ENCODE data around the gene SYNE3. TPM values are rescaled to one million over a fixed set of nuclear protein-coding genes. Genes with fewer than 3 reads are reported as not detected.
A peak's percentile ranks its signal among the peaks of the same experiment; 100 is the strongest.

The SYNE3 gene
- total and polyA plus RNA-seq, 4 donors, result 0.47 to 9.0 (median 4.7) TPM

DNA sequence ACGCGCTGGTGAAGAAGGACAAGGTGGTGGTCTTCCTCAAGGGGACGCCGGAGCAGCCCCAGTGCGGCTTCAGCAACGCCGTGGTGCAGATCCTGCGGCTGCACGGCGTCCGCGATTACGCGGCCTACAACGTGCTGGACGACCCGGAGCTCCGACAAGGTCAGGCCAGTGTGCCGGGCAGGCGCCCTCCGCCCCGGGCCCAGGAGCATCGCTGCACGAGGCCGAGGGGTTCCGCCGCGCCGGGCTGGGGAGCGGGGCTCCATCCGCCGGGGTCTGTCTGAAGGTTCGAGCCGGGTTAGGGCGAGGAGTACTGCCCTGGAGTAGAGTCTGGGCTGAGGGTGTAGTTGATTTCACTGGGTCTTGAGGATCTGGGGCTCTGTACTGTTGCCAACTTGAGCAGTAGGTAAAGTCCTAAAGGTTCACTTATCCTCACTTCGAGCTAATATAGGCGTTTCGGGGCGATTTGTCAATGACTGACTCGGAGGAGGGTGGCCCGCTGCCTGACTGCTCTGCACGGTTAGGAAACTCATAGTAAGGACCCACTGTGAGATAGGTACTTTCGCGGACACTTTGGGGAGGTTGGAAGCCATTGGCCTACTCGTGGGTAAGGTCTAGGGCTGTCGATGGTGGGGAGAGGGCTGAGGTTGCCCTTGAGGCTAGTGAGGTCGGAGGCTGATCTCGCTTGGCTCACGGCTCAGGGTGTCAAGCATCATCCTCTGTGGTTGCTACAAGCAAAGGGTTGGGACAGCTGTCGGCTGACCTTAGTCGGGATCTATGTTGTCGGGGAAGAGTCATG, 19.0 kb upstream of the SYNE3 start (continued):
- TF ChIP-seq FOXA1 (IDR thresholded peaks at IDR 0.05), result no peak
- TF ChIP-seq, protein P1, sequence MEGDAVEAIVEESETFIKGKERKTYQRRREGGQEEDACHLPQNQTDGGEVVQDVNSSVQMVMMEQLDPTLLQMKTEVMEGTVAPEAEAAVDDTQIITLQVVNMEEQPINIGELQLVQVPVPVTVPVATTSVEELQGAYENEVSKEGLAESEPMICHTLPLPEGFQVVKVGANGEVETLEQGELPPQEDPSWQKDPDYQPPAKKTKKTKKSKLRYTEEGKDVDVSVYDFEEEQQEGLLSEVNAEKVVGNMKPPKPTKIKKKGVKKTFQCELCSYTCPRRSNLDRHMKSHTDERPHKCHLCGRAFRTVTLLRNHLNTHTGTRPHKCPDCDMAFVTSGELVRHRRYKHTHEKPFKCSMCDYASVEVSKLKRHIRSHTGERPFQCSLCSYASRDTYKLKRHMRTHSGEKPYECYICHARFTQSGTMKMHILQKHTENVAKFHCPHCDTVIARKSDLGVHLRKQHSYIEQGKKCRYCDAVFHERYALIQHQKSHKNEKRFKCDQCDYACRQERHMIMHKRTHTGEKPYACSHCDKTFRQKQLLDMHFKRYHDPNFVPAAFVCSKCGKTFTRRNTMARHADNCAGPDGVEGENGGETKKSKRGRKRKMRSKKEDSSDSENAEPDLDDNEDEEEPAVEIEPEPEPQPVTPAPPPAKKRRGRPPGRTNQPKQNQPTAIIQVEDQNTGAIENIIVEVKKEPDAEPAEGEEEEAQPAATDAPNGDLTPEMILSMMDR (IDR thresholded peaks at IDR 0.05; ENCODE audit: low read depth, low read length, missing input control), result no peak

DNA sequence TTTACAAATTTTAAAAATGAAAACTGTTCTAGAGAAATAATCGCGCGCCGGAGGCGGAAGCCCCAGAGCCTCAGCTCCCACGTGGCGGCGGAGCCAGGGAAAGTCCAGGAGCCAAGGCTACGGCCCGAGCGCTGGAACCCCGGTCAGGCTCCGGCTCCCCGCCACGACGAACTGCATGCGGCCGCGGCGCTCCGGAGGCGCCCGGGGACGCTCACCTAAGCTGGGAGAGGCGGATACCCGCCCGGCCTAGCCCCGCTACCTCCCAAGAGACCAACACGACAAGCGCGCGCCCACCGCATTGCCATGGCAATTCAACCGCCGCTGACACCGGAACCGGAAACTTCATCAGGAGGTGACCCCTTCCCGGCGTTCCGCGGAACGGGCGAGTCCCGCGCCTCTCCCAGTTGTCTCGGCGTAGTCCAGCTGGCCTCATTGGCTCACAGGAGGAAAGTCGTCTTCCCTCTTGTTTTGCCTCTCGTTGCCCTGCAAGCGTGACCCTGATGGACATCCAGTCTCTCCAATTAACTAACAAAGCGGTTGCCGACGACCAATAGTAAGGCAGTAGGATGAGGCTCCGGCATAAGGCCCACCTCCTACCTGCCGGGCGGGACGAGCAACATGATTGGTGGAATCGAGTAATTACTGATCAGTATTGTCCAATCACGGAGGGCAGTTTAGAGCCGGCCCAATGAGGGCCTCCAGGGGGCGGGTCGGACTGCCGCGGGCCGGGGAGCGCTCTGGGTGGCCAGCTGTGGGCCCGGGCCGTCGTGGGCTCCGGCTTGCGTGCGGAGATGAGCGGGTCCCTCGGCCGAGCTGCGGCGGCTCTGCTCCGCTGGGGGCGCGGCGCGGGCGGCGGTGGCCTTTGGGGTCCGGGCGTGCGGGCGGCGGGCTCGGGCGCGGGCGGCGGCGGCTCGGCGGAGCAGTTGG, 18.1 kb upstream of the SYNE3 start, which contains the start of gene GLRX5:
GLRX5 (plus strand) TSS at position 752 of the 927 bp plus-strand sequence; CDS start at position 792, 40 bp downstream.
- peak within 1 kb of the TSS; percentile 71 to 87 for H3K9ac ChIP-seq (ENCODE audit: low read depth in 1 of 2, low read length in 2 of 2)
- DNase-seq (ENCODE audit: low spot score), result peak; percentile 97
- under 1% methylated on average over 97 of the region's 97 CpGs for WGBS
- H3K4me1 ChIP-seq (ENCODE audit: control insufficient read depth in 4 of 4, insufficient read depth in 4 of 4, low read length in 3 of 4), result peaks cover 7 to 77% (median 70%) of the 10 kb centered on the region in 4 donors
- no peaks in the 10 kb centered on the region for H3K9me3 ChIP-seq (ENCODE audit: control insufficient read depth in 4 of 4, low read length in 3 of 4)
- H3K36me3 ChIP-seq (ENCODE audit: control insufficient read depth in 4 of 4, insufficient read depth in 3 of 4, low read depth in 1 of 4, low read length in 3 of 4), result no peaks in the 10 kb centered on the region
- H3K27me3 ChIP-seq (ENCODE audit: control insufficient read depth in 4 of 4, insufficient read depth in 4 of 4, low read length in 3 of 4), result no peaks in the 10 kb centered on the region
- TF ChIP-seq GABPA (IDR thresholded peaks at IDR 0.05 in 1 of 2, conservative IDR thresholded peaks at IDR 0.05 in 1 of 2), result peak; percentile 97 to 100
- peak in 1 of 2 donors; percentile 5 for TF ChIP-seq EGR1 (IDR thresholded peaks at IDR 0.05; ENCODE audit: low read depth in 2 of 2)
- peak; percentile 6 for TF ChIP-seq FOXA2 (IDR thresholded peaks at IDR 0.05)
- TF ChIP-seq, protein P2, sequence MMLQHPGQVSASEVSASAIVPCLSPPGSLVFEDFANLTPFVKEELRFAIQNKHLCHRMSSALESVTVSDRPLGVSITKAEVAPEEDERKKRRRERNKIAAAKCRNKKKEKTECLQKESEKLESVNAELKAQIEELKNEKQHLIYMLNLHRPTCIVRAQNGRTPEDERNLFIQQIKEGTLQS (IDR thresholded peaks at IDR 0.05), result peak; percentile 43
- peak in 1 of 2 donors; percentile 18 for TF ChIP-seq RAD21 (IDR thresholded peaks at IDR 0.05)
- no peak for TF ChIP-seq JUND (IDR thresholded peaks at IDR 0.05)
- peak; percentile 71 for TF ChIP-seq TAF1 (conservative IDR thresholded peaks at IDR 0.05)
- peak; percentile 64 to 70 for TF ChIP-seq RXRA (IDR thresholded peaks at IDR 0.05)
- TF ChIP-seq, protein P3, sequence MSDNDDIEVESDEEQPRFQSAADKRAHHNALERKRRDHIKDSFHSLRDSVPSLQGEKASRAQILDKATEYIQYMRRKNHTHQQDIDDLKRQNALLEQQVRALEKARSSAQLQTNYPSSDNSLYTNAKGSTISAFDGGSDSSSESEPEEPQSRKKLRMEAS (IDR thresholded peaks at IDR 0.05), result peak; percentile 81
- TF ChIP-seq YY1 (IDR thresholded peaks at IDR 0.05), result peak; percentile 85
- TF ChIP-seq SP1 (IDR thresholded peaks at IDR 0.05), result peak; percentile 100
- TF ChIP-seq HNF4G (IDR thresholded peaks at IDR 0.05), result no peak
- TF ChIP-seq, protein P4, sequence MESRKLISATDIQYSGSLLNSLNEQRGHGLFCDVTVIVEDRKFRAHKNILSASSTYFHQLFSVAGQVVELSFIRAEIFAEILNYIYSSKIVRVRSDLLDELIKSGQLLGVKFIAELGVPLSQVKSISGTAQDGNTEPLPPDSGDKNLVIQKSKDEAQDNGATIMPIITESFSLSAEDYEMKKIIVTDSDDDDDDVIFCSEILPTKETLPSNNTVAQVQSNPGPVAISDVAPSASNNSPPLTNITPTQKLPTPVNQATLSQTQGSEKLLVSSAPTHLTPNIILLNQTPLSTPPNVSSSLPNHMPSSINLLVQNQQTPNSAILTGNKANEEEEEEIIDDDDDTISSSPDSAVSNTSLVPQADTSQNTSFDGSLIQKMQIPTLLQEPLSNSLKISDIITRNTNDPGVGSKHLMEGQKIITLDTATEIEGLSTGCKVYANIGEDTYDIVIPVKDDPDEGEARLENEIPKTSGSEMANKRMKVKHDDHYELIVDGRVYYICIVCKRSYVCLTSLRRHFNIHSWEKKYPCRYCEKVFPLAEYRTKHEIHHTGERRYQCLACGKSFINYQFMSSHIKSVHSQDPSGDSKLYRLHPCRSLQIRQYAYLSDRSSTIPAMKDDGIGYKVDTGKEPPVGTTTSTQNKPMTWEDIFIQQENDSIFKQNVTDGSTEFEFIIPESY (IDR thresholded peaks at IDR 0.05), result peak; percentile 71
- TF ChIP-seq HNF4A (conservative IDR thresholded peaks at IDR 0.05), result peak; percentile 17 to 34
- peak; percentile 61 for TF ChIP-seq NR2F2 (IDR thresholded peaks at IDR 0.05)
- TF ChIP-seq, protein P5, sequence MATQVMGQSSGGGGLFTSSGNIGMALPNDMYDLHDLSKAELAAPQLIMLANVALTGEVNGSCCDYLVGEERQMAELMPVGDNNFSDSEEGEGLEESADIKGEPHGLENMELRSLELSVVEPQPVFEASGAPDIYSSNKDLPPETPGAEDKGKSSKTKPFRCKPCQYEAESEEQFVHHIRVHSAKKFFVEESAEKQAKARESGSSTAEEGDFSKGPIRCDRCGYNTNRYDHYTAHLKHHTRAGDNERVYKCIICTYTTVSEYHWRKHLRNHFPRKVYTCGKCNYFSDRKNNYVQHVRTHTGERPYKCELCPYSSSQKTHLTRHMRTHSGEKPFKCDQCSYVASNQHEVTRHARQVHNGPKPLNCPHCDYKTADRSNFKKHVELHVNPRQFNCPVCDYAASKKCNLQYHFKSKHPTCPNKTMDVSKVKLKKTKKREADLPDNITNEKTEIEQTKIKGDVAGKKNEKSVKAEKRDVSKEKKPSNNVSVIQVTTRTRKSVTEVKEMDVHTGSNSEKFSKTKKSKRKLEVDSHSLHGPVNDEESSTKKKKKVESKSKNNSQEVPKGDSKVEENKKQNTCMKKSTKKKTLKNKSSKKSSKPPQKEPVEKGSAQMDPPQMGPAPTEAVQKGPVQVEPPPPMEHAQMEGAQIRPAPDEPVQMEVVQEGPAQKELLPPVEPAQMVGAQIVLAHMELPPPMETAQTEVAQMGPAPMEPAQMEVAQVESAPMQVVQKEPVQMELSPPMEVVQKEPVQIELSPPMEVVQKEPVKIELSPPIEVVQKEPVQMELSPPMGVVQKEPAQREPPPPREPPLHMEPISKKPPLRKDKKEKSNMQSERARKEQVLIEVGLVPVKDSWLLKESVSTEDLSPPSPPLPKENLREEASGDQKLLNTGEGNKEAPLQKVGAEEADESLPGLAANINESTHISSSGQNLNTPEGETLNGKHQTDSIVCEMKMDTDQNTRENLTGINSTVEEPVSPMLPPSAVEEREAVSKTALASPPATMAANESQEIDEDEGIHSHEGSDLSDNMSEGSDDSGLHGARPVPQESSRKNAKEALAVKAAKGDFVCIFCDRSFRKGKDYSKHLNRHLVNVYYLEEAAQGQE (IDR thresholded peaks at IDR 0.05), result peak; percentile 78
- TF ChIP-seq FOXA1 (IDR thresholded peaks at IDR 0.05), result peak; percentile 39
- TF ChIP-seq, protein P1 (IDR thresholded peaks at IDR 0.05; ENCODE audit: low read depth, low read length, missing input control), result peak; percentile 8
- H3K27ac ChIP-seq (ENCODE audit: low read depth in 1 of 2, low read length in 2 of 2), result peak within 1 kb of the TSS; percentile 76 to 87
- H3K4me3 ChIP-seq (ENCODE audit: low read depth in 1 of 3, low read length in 3 of 3), result peak within 1 kb of the TSS; percentile 80 to 94 (median 85)

Measured in liver (tissue), 9 donors.